HCT116 (cell line): ENCODE results near the gene RTN4. TPM values are rescaled to one million over a fixed set of nuclear protein-coding genes. Genes with fewer than 3 reads are reported as not detected.

Source experiments
- ATAC-seq: fragments of 200-7000 bp; cut with Tn5 transposase; 2 replicates; pipeline ENCODE4 v1.9.1; 2020; ENCODE audit warnings: mild to moderate bottlenecking, moderate library complexity
- BruUV-seq: library from RNA; stranded (reverse); fragments of 400-500 nt; replicated peaks from 2 replicates; lab custom pipeline; 2021; lab: Mats Ljungman, UMichigan
- CTCF ChIA-PET: fragments of 300-600 bp; sonication (Branson Sonifier 250); formaldehyde crosslinking; loops from one replicate; lab custom pipeline; 2021; ENCODE audit warnings: antibody characterized with exemption; lab: Charles Lee
- POLR2A ChIA-PET: fragments of 300-600, 350-600 bp; sonication (Branson Sonifier 250); formaldehyde crosslinking; loops from one replicate; lab custom pipeline; 2021; ENCODE audit warnings: antibody characterized with exemption; lab: Charles Lee
- RAD21 ChIA-PET, 2 experiments: fragments of 300-600 bp; sonication (Branson Sonifier 250); formaldehyde crosslinking; loops; one replicate each; lab custom pipeline; 2023; ENCODE audit warnings: low total read pairs in 2 of 2; ENCODE audit not compliant: uncharacterized antibody in 2 of 2, unreplicated experiment in 2 of 2, low non-redundant PET in 1 of 2; lab: Charles Lee
- DNase-seq: peaks from one replicate; pipeline ENCODE4 v3.0.0-alpha.2; 2010; ENCODE audit warnings: low read depth, low spot score
- H2AFZ ChIP-seq: fragments of 200-600 bp; shearing (Covaris generic), sonication (generic); 2 replicates; pipeline ENCODE4 v1.6.1; 2017; ENCODE audit warnings: low read depth, mixed run types, mixed read lengths, antibody characterized with exemption, low read length; ENCODE audit not compliant: poor library complexity, severe bottlenecking
- H3K27ac ChIP-seq: 2 replicates; pipeline ENCODE4 v1.5.1; 2012; ENCODE audit warnings: low read depth, low read length
- H3K27me3 ChIP-seq: fragments of 200-600 bp; sonication (generic); 2 replicates; pipeline ENCODE4 v1.6.1; 2016; ENCODE audit warnings: mixed run types, low read length, mixed read lengths; ENCODE audit not compliant: insufficient read depth
- H3K36me3 ChIP-seq, 2 experiments: fragments of 200-500 bp in 1 of 2; fragments of 200-600 bp in 1 of 2; sonication (Bioruptor generic) in 1 of 2; sonication (generic) in 1 of 2; 2 replicates each; pipeline versions ENCODE4 v1.5.1 to v1.6.1; 2014 to 2016; ENCODE audit warnings: low read length in 2 of 2, inconsistent platforms in 1 of 2, mixed read lengths in 1 of 2, mixed run types in 1 of 2; ENCODE audit not compliant: insufficient read depth in 2 of 2, control insufficient read depth in 1 of 2
- H3K4me1 ChIP-seq, 2 experiments: fragments of 200-600 bp in 1 of 2; sonication (generic) in 1 of 2; 2 replicates each; pipeline versions ENCODE4 v1.5.1 to v1.6.1; 2012 to 2017; ENCODE audit warnings: low read length in 2 of 2, inconsistent platforms in 1 of 2, mild to moderate bottlenecking in 1 of 2, mixed read lengths in 1 of 2, mixed run types in 1 of 2, moderate library complexity in 1 of 2; ENCODE audit not compliant: insufficient read depth in 2 of 2, control insufficient read depth in 1 of 2
- H3K4me2 ChIP-seq: fragments of 200-600 bp; sonication (generic); 2 replicates; pipeline ENCODE4 v1.6.1; 2017; ENCODE audit warnings: mixed run types, low read length, mixed read lengths
- H3K4me3 ChIP-seq, 2 experiments: fragments of 200-600 bp in 1 of 2; sonication (generic) in 1 of 2; replicated peaks in 1 of 2; 2 replicates each; pipeline ENCODE4 v1.5.1; 2011 to 2016; ENCODE audit warnings: low read length in 2 of 2, control low read depth in 1 of 2, low read depth in 1 of 2, mild to moderate bottlenecking in 1 of 2, mixed read lengths in 1 of 2, mixed run types in 1 of 2
- H3K79me2 ChIP-seq: fragments of 200-600 bp; sonication (generic); 2 replicates; pipeline ENCODE4 v1.6.1; 2017; ENCODE audit warnings: mild to moderate bottlenecking, mixed run types, low read length, moderate library complexity, mixed read lengths; ENCODE audit not compliant: insufficient read depth
- H3K9ac ChIP-seq: fragments of 200-600 bp; sonication (generic); 2 replicates; pipeline ENCODE4 v1.6.1; 2016; ENCODE audit warnings: low read length, mixed read lengths
- H3K9me2 ChIP-seq: fragments of 200-600 bp; sonication (generic), shearing (Covaris generic); 2 replicates; pipeline ENCODE4 v1.6.1; 2017; ENCODE audit warnings: mixed run types, mild to moderate bottlenecking, moderate library complexity; ENCODE audit not compliant: insufficient read depth
- H3K9me3 ChIP-seq, 2 experiments: fragments of 200-500 bp in 1 of 2; fragments of 200-600 bp in 1 of 2; sonication (Bioruptor generic) in 1 of 2; sonication (generic) in 1 of 2; 2 replicates each; pipeline ENCODE4 v1.6.1; 2014 to 2017; ENCODE audit warnings: low read length in 2 of 2, mixed read lengths in 2 of 2, inconsistent platforms in 1 of 2, low read depth in 1 of 2, mild to moderate bottlenecking in 1 of 2, mixed run types in 1 of 2, moderate library complexity in 1 of 2; ENCODE audit not compliant: control insufficient read depth in 1 of 2, insufficient read depth in 1 of 2
- H4K20me1 ChIP-seq: fragments of 200-600 bp; sonication (generic), shearing (Covaris generic); 2 replicates; pipeline ENCODE4 v1.6.1; 2017; ENCODE audit warnings: mixed run types, mild to moderate bottlenecking, moderate library complexity; ENCODE audit not compliant: insufficient read depth
- ATF3 ChIP-seq: IDR thresholded peaks from 2 replicates; pipeline ENCODE4 v1.6.1; 2012
- CTCF ChIP-seq, 3 experiments: fragments of 200-600 bp in 1 of 3; sonication (generic) in 1 of 3; IDR thresholded peaks in 2 of 3; conservative IDR thresholded peaks in 1 of 3; 2 replicates each; pipeline ENCODE4 v1.5.1; 2012 to 2017; ENCODE audit warnings: low read depth in 2 of 3, low read length in 2 of 3, antibody characterized with exemption in 1 of 3, borderline replicate concordance in 1 of 3, control low read depth in 1 of 3, mild to moderate bottlenecking in 1 of 3, mixed read lengths in 1 of 3, mixed run types in 1 of 3, moderate library complexity in 1 of 3; ENCODE audit not compliant: insufficient read depth in 1 of 3
- EZH2 ChIP-seq: fragments of 200-600 bp; sonication (generic); IDR thresholded peaks from 2 replicates; pipeline ENCODE4 v1.6.1; 2017; ENCODE audit warnings: antibody characterized with exemption, mixed run types
- FOSL1 ChIP-seq: IDR thresholded peaks from 2 replicates; pipeline ENCODE4 v1.6.1; 2012; ENCODE audit warnings: low read depth
- JUND ChIP-seq: IDR thresholded peaks from 2 replicates; pipeline ENCODE4 v1.6.1; 2012
- YY1 ChIP-seq: IDR thresholded peaks from 2 replicates; pipeline ENCODE4 v1.6.1; 2011; ENCODE audit warnings: low read length, low read depth, moderate library complexity, mild to moderate bottlenecking; ENCODE audit not compliant: insufficient replicate concordance; ENCODE audit errors: extremely low read depth
- ZNF274 ChIP-seq: fragments of 200-500 bp; sonication (Bioruptor generic); IDR thresholded peaks from 2 replicates; pipeline ENCODE4 v1.6.1; 2014; ENCODE audit warnings: mild to moderate bottlenecking, low read depth, low read length, inconsistent platforms
- intact Hi-C: fragments of 100-400 bp; cut with micrococcal nuclease; formaldehyde crosslinking; loops from 2 replicates; pipeline ENCODE4 v1.10.0; 2022
- total RNA-seq: library from RNA; stranded (reverse); gene quantifications from one replicate; pipeline ENCODE4 v1.2.1, GENCODE V29; 2021; ENCODE audit not compliant: unreplicated experiment
- TF ChIP-seq, protein P1 (sequence below): IDR thresholded peaks from 2 replicates; pipeline ENCODE4 v1.6.1; 2011; ENCODE audit warnings: mild to moderate bottlenecking, low read length, moderate library complexity; ENCODE audit not compliant: insufficient replicate concordance; ENCODE audit errors: extremely low read depth

RTN4 gene
- total RNA-seq, 1 experiment from 2014 or later = 221 TPM

DNA sequence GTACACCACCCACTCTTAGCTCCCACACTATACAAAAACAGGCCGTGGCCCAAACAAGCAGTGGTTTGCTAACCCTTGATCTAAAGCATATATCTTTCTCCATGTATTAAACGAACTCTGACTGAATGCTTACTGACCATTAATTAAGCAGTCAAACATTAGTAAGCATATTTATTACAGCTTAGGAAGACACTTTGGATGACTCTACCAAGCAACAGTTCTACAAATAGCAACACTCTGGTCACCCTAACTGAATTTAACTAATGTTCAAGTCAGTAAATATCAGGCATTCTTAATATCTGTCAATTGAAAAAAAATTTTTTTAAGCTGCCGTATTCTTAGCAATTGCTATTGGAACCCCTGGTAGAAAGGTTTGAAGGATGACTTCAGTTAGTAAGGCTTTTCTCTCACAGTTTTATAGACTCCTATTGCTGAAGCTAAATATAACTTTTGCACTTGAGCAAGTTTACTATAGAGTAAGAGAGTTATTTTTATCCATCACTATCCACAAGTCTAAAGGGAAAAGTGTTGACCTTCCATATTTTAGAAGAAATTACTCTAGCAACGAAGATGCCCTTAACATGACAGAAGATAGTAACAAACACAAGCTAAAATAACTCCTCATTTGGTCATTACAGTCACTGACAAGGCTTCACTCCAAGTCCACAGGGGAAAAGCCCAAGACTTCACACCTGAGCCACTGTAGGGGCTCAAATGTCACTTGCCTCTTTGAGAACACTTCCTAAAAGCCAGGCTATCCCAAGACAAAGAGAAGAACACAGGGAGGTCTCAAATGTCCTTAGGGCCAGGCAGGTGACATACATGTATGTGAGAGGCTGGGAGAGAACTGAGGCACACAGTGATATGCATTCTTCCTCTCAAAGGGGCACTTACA lies 74.4 kb downstream of the RTN4 start:
- no peaks in the 10 kb centered on the region for H3K9me3 ChIP-seq
- H3K9me2 ChIP-seq = no peaks in the 10 kb centered on the region
- intact Hi-C loops = no loop called here
- ChIA-PET RAD21 (no interaction called here), CTCF (no interaction called here), POLR2A (no interaction called here)
- BruUV-seq = no TSS peak
- ATAC-seq = no peak
- peaks cover 0 to 28% of the 10 kb centered on the region in 2 experiments; a peak in 2 of 4 replicates for H3K36me3 ChIP-seq
- H3K27me3 ChIP-seq = no peaks in the 10 kb centered on the region
- DNase-seq = no peak
- no peak overlapping the region for H3K4me2 ChIP-seq
- peaks cover 82% of the 10 kb centered on the region for H3K79me2 ChIP-seq
- H3K9ac ChIP-seq = no peak overlapping the region
- H2AFZ ChIP-seq = no peak overlapping the region
- no peaks in the 10 kb centered on the region for H3K4me1 ChIP-seq
- no peak overlapping the region for H3K4me3 ChIP-seq
- TF ChIP-seq CTCF (IDR thresholded peaks at IDR 0.05 in 2 of 3, conservative IDR thresholded peaks at IDR 0.05 in 1 of 3; ENCODE audit: borderline replicate concordance in 1 of 3, insufficient read depth in 1 of 3, low read depth in 2 of 3, low read length in 2 of 3) (no peak), JUND (no peak), FOSL1 (no peak), ZNF274 (no peak), EZH2 (no peak), YY1 (no peak), ATF3 (no peak)
- TF ChIP-seq, protein P1, sequence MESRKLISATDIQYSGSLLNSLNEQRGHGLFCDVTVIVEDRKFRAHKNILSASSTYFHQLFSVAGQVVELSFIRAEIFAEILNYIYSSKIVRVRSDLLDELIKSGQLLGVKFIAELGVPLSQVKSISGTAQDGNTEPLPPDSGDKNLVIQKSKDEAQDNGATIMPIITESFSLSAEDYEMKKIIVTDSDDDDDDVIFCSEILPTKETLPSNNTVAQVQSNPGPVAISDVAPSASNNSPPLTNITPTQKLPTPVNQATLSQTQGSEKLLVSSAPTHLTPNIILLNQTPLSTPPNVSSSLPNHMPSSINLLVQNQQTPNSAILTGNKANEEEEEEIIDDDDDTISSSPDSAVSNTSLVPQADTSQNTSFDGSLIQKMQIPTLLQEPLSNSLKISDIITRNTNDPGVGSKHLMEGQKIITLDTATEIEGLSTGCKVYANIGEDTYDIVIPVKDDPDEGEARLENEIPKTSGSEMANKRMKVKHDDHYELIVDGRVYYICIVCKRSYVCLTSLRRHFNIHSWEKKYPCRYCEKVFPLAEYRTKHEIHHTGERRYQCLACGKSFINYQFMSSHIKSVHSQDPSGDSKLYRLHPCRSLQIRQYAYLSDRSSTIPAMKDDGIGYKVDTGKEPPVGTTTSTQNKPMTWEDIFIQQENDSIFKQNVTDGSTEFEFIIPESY = no peak
- peaks cover 20% of the 10 kb centered on the region for H4K20me1 ChIP-seq
- H3K27ac ChIP-seq = no peak overlapping the region
